ENCODE data around the gene ARID5A.

DNA sequence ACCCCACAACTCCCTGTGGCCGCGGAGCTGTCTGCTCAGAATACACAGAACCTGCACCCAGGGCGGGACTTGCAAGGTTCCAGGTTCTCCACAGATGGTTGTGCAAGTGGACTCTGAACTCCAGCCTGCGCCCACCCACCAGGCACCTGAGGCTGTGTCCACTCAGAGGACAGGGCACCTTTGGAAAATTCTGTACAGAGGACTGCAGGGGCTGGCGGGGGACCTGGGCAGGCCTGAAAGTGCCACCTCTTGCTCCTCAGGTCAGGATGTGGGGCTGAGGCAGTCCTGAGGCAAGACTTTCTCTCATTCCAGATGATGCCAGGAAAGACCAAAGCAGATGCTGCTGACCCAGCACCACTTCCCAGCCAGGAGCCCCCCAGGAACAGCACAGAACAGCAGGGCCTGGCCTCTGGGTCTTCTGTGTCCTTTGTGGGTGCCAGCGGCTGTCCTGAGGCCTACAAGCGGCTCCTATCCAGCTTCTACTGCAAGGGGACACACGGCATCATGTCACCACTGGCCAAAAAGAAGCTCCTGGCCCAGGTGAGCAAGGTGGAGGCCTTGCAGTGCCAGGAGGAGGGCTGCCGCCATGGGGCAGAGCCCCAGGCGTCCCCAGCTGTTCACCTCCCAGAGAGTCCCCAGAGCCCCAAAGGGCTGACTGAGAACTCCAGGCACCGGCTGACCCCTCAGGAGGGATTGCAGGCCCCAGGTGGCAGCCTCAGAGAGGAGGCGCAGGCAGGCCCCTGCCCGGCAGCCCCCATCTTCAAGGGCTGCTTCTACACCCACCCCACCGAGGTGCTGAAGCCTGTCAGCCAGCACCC, 14.4 kb downstream of the ARID5A start:
- TF ChIP-seq MXI1 (conservative IDR thresholded peaks at IDR 0.05; ENCODE audit: poor library complexity, severe bottlenecking) = no peak
- no peak for TF ChIP-seq TAF1 (IDR thresholded peaks at IDR 0.05; ENCODE audit: low read depth)
- no peak for TF ChIP-seq EP300 (conservative IDR thresholded peaks at IDR 0.05; ENCODE audit: poor library complexity, severe bottlenecking)
- TF ChIP-seq CTCF (IDR thresholded peaks at IDR 0.05; ENCODE audit: poor library complexity, severe bottlenecking) = no peak
